HG02840 (cell line): Measurements from ENCODE around the gene FAM107B.
"Not testable (repeated sequence)": the region's sequence is repeated elsewhere in the genome, so short reads cannot be mapped to it uniquely, and the experiment has no call there.

Experiments
- ATAC-seq: cut with Tn5 transposase; IDR thresholded peaks from one replicate; pipeline ENCODE4 v1.9.1; 2021; ENCODE audit warnings: mild to moderate bottlenecking, moderate library complexity, moderate number of reproducible peaks; ENCODE audit not compliant: unreplicated experiment, low FRiP score

The FAM107B gene

DNA sequence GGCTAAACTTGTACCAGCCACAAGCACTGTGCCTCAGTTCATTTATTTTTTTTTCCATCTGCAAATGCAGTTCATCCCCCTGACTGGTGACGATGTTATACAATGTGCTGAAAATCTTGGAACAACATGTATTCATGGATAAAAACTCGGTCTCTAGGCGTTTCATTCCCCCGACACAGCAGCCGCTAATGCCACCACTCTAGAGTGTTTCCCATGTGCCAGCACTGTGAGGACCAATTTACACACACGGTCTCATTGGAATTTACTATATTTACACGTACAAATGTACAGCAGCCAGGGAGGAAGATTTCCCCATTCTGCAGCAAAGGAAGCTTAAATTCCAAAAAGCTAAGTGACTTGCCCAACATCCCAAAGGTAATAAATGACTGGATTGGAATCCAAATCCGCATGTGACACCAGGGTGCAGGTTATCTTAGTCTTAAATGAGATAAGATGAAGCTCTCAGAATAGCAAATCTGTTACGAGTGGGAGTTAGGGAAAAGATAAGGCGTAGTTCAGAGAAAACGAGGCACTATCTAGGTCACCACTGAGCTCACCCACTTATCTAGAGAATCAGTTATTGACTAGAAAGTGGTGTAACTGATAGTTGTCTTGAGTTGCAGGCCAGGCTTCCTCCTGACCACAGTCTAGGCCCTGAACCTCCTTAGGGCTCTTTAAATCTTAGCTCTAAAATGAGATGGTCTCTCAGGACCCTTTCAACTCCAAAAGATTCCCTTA lies 36.7 kb downstream of the FAM107B start:
- ATAC-seq: no peak

DNA sequence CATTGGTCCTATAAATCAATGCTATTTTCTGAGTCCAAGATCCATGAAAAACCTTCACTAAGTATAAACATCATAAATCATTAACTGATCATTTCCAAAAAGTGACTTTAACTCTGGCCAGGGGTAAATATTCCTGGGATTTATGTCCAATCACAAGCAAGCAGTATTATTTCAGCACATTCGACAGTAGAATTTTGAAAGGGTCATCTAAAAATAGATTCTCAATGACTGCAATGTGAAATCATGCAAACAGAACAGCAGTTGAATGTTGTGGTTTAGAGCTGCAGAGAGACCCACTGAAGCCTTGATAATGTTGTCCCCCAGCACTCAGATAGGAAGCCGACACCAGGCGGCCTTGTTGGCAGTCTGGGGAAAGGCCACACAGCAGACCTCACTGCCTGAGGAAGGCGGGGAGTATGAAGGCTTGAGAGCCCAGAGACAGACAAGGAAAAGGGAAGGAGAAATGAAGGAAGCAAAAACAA lies 38.1 kb downstream of the FAM107B start:
- ATAC-seq: no peak

DNA sequence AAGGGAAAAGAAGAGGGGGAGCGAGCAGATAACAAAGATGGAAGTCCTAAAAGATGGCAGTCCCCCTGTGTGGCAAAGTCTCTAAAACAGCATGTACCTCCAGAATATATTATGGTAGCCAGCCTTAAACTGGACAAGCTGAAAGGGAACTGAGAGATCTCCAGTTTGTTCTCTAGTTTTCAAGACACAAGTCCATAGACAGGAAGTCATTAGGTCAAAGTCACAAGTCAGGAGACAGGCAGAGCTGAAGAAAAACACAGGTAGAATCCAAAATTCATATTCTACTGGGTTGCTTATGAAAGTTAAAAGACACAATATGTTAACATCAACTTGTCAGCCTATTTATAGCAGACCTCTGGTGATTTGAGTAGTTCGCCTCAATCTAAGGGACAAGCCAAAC lies 38.7 kb downstream of the FAM107B start:
- ATAC-seq: no peak

DNA sequence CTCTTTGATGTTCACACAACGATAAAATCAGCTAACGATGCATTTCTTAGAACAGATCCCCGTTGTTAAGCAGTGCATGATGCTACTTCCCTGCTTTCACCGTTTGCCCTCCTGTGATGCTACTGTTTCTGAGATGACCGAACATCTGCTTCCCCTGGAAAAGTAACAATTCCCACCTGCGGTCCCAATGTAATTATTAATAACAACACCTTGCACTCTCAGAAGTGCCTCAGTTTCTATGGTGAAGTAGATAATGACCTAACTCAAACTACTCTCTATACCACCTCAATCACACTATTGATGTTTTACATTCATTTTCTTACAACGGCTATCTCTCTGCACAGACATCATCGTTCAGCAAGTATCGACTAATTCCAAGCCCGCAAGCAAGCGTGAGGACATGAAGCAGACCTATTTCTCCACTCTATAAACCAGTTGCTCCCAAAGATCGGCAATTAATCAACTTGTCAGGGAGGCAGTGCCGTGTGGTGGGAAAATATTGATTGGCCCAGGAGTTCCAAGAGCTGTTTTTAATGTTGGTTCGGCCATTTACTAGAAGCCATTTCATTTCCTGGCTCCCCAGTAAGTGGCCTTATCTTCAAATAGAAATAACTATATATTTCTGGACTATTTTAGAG lies 42.7 kb downstream of the FAM107B start:
- ATAC-seq: no peak

DNA sequence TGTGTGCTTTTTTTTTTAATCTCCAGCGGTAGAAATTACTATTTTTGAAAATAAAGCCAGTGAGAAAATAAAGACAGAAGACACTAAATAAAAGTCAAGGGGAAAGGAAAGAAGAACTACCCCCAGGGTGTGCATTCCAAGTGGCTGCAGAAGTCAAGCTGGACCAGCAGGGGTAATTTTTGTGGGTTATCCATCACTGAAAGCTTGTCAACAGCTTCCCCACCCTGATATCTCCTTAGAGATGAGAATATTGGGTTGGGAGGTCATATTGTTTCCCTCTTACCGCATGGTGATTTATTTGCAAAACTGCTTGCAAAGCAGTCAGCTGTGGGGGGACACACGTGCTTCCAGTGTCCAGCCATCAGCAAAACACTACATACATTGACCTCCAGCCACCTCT lies 46.4 kb downstream of the FAM107B start:
- ATAC-seq: no peak

DNA sequence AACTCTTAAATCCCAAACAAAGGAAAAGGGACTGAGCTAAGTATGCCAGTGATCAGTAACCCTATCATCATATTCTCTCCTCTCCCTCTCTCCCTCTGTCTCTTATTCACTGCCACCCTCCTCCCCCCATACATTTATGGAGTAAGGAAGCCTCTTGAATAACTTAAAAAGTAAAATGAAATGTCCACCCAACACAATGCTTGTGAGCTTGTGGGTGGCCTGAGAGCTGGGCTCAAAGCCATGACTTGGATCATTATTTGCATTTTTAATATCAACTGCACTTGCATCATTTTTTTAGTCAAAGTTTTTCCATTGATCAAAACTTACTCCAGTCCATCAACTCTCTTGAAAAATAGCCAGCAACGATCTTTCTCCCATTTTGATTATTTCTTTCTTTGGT lies 46.8 kb downstream of the FAM107B start:
- ATAC-seq: no peak

DNA sequence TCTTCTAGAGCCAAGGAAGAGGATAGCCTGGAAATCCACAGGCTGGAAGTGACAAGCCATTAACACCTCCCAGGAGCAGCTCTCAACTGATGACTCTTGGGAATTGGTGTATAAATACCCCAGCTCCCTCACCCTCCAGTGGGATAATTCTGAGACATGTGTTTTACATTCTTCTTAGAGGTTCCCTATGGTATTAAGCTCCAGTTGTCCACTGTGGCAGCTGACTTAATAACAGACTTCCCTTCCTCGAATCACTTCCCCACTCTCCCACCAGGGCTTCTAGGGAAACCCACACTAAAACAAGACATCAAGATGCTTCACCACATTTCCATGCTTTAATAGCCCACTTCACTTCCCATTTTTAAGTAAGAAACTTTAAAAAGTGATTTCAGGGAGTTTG lies 47.2 kb downstream of the FAM107B start:
- no peak for ATAC-seq

DNA sequence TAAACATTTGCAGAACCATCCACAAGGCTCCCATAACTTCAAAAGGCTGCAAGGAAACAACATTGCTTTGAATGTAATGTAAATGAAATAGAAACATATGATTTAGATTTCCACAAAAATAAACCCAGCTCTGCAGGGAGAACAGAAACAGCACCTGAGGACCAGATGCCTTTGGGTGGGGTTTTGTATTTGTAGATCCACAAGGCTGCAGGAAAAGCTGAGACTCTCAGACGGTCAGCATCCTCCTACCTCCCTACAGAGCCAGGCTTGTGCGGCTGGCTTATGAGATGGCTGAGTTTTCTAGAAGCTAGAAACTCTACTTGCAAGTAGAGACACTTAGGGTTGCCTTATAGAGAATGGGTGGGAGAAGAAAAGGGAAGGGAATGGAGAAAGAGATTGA lies 49.8 kb downstream of the FAM107B start:
- ATAC-seq: no peak

DNA sequence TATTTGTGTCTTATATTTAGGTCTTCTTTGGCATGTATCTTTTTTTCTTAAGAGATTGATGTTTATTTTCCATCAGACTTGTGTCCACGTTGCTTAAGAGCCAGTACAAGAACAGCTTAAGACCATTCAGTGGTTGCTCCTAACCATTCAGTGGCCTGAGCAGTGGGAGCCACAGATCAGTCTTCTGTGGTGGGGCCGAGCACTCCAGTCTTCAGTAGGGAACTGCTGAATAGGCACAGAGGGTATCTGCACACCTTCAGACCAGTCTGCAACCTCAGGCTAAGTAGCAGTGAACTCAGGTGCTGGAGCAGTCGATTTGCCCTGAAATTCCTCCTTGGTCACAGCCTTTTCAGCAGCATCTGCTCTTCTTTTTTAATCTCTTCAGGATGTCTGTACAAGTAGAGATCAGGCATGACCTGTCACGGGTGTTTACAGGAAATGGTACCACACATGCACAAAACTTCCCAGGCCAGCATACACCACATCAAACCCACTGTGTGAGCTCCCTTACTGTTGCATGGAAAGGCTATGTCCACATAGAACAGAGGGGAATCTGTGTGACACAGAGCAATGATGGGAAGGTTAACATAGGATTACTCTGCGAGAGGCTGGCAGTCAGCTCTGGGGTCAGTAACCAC lies 51.5 kb downstream of the FAM107B start:
- no peak for ATAC-seq

DNA sequence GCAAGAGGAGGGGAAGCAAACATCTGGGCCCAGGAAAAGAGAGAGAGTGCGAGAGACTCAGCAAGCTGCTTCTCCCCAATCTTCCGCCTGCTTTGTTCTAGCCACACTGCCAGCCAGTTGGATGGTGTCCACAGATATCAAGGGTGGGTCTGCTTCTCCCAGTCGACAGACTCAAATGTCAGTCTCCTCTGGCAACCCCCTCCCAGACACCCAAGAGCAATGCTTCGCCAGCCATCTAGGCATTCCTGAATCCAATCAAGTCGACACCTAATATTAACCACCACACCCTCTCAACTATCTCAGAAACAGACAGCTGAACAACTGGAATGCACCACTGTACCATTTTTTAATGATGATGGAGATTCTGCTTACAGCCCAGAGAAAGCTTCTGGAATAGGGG lies 57.1 kb downstream of the FAM107B start:
- no peak for ATAC-seq

DNA sequence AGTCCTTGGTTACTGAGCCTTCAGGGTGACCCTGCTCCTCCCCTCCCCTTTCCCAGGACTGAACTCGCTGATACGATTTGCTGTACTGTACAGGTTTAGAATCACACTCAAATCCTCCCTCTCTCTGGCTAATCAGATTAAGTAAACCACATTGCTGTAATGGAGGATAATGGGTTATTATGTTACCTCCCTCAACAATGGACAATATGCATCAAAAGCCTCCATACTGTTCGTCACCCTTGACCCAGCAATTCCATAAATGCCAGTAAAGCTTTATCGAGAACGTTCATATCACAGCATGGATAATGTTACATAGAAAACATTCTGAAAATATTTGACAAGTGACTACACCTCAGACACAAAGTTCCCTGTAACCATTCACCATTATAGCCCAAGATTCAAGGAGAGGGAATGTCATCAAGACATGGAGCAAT lies 61.7 kb downstream of the FAM107B start:
- ATAC-seq: no peak

DNA sequence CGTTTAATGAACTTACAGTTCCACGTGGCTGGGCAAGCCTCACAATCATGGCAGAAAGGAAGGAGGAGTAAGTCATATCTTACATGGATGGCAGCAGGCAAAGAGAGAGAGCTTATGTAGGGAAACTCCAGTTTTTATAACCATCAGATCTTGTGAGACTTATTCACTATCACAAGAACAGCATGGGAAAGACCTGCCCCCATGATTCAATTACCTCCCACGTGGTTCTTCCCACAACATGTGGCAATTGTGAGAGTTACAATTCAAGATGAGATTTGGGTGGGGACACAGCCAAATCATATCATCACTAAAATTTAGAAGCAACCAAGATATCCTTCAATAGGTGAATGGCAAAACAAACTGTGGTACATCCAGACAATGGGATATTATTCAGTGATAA lies 65.4 kb downstream of the FAM107B start:
- not testable (repeated sequence) for ATAC-seq

DNA sequence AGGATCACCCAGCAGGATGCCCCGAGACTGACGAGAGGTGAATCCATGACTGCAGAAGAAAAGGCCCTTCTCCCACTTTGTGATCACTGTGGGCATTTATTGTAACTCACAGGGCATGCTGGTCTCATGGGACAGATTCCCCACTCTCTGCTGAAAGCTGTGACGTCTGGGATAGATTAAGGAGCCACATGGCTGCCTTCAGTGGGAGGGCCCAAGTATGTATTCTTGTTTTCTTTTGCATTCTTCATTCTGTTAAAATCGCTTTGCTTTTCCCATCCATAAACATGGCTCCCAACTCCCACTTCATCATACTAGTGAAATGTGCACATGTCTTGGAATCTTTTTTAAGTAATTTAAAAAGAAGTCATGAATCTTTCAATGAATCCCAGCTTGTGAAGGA lies 67.2 kb downstream of the FAM107B start:
- ATAC-seq: no peak

DNA sequence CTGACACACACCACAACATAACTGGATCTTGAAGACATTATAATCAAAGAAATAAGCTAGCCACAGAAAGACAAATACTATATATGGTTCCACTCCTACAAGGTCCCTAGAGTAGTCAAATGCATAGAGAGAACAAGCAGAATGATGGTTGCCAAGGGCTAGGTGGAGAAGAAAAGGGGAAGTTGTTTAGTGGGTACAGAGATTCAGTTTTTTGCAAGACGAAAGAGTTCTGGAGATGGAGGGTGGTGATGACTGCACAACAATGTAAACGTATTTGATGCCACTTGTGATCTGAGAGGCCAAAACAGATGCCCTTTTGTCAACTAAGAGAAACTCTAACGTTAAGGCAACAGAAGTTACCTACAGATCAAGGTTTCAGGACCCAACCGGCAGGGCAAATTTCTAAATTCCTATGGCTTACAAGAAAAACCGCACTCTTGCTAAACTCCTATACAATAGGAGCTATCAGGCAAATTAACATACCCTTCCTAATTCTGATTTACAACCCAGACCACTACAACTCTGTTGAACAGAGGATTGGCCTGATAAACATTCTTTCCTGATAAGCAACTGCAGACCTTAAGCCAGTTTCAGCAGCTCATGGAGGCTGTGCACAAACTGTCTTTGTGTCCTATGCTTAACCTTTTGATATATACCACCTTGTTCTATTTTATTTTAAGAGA lies 69.0 kb downstream of the FAM107B start:
- ATAC-seq: no peak

DNA sequence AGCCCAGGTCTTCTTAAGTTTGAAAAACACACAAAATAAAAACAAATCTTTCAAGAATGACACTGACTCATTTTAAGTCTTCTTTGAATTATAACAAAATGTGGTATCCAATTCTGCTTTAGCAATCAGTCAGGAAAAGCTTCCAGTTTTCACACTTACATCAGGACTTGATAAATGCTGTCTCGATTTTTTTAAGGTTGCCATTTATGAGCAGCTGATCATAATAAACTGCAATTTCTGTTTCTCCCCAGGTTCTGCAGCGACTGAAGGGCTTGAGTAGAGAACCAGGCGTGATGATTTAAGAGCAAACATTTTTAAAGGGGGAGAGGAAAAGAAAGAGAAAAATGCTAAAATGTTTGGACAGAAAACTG lies 71.1 kb downstream of the FAM107B start:
- no peak for ATAC-seq

DNA sequence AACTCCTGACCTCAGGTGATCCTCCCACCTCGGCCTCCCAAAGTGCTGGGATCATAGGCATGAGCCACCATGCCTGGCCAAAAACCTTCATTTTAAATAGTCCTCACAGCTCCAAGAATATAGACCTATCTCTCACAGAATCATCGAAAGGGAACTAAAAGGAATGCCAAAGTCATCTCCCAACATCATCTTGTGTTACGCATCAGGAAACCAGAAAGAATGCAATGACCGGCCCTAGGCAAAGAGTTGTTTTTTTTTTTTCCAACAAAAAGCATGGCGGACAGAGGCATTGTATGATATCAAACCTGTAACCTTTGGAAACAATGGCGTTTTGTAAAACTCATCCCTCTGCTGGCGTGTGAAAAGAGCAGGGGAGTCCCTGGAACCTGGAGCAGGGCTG lies 73.2 kb downstream of the FAM107B start:
- no peak for ATAC-seq

DNA sequence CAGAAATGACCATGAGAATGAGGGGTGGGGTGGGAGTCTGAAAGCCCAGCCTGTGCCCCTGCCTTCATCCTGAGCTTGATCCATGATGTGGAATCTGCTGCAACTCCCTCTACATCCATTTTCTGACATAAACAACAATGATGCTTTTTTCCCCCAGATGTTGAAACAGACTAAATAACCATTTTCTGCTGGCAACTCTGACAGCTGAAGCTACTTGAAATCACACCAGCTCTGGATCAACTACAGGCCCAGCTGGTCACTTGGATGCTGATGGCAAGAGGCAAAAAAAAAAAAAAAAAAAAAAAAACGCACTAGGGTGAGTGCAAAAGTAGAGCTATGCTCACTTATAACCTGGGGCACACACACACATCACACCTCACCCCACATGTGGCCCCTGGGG lies 74.2 kb downstream of the FAM107B start:
- ATAC-seq: no peak

DNA sequence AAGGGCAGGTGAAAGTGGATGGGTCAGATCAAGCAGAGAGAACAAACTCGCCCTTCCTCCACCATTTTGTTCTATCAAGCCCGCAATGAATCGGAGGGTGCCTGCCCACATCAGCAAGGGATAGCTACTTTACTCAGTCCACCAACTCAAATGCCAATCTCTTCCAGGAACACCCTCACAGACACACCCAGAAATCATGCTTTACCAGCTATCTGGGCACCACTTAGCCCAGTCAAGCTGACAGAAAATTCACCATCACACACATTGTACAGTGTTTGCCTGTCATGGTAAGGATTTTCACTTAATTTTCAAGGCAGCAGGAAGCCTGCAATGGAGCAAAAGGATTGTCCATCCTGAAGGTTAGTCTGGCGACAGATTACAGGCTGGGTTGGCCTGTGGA lies 75.2 kb downstream of the FAM107B start:
- no peak for ATAC-seq

DNA sequence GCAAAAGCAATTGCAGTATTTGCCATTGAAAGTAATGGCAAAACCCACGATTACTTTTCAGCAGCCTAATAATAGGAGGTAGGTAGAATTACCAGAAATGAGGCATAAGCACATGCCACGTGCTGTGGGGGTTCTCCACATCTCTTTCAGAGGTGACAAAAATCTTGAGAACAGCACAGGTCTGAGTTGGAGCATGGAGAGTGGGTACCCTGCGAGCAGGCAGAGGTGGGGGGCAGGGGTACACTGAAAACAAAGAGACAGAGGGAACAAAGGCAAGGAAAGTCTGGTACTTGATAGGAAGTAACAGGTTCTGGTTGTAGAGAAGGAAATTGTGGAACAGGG lies 75.9 kb downstream of the FAM107B start:
- ATAC-seq: no peak

DNA sequence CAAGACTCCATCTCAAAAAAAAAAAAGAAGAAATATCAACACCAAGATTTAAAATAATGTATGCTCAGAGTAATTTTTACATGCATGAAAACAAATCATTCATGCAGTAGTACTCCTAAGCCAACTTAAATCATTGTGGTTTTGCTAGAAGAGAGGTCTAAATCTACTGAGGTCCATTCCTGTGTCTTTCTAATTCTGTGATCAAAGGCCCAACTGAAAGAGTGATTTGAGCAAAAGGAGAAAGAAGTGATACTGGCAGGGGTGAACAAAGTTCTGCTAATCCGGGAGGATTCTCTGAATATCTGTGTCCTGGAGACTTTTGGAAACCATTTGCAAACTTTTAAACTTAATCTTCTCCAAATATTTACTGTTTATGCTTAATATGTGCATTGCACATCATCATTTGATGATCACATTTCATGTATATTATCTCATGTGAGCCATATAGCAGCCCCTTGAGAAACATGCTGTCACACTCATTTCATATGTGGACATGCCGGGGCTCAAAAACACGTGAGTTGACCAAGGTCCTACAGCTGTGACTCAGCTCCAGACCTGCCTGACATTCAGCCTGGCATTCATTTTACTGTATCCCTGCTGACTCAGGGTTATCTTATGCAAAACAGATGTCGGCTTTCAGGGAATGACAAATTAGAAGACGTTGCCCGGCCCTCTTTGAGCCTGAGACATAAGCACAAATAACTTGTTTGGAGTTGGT lies 76.4 kb downstream of the FAM107B start:
- ATAC-seq: no peak

DNA sequence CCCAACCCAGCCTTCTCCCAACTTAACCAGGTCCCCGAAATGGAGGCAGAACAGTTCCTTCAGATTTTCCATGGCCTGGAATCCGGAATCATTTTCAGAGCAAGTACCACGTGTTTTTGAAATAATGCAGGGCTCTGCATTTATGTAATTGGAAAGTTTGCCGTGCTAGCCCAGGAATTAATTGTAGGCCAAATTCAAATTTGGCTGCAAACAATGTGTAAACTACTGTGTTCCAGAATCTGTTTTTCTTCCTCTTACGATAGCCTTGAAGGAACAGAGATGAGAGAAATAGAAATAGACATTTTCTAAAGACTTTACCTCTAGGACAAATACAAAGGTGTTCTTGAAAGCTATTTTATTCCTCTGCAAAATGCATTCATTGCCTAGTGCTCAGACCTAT lies 77.4 kb downstream of the FAM107B start:
- no peak for ATAC-seq
